Airway epithelial cell (primary cell): ENCODE results near the gene PACSIN3. TPM values are rescaled to one million over a fixed set of nuclear protein-coding genes. Genes with fewer than 3 reads are reported as not detected.

Source experiments
- total RNA-seq: library from RNA; depleted of rRNA; stranded (reverse); fragments of >200 nt; gene quantifications from 2 replicates; pipeline ENCODE4 v1.2.3, GENCODE V29; 2015

Gene PACSIN3
- 85.1 and 90.8 TPM in 2 replicates for total RNA-seq

DNA sequence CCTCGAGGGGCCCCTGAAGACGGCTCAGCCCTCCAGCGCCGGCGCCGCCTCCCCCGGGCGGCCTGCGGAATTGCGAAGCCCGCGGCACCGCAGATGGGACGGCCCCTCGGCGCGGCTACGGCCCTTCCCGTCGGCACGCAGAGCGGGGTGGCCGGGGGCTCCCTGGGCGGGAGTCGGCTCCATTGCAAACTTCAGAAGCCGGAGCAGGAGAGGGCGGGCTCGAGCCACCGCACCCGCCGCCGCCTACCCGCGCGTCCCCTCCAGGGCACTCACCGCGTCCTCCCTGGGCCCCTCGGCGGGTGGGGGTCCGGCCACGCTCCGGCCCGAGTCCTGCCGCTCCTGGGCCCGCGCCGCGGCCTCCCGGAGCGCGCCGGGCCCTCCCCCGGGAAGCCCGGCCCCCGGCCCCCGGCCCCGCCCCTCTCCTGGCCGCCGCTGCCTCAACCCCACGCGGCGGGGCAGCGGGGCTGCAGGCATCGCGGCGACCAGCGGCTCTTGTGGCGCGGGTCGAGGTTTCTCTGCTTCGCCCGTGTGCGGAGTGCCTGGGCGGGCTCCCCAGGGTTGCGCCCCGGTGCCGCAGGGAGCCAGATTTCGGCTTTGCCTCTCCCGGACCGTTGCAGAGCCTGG lies at the start of gene PACSIN3:
Gene PACSIN3 (minus strand): TSS at position 359 of the 624 bp plus-strand sequence. CDS start 3,707 bp downstream, outside the sequence.

GRCh38 chr11:47176328-47177228 lies 9.7 kb downstream of the PACSIN3 start, which contains the start of gene ARFGAP2:
TSS of gene ARFGAP2 (minus strand) at chr11:47176879. CDS start at chr11:47176853, 26 bp downstream.

Other genes starting within 250 kb of the PACSIN3 start
- gene CSTPP1, start 249.7 kb downstream of the PACSIN3 start, total RNA-seq = 16.2 and 31.2 TPM in 2 replicates
- 90.6 and 118 TPM in 2 replicates for gene ARFGAP2, start 9.6 kb downstream of the PACSIN3 start, total RNA-seq
- 48.5 and 52.1 TPM in 2 replicates for gene DDB2, start 28.5 kb upstream of the PACSIN3 start, total RNA-seq
- gene ACP2, start 62.4 kb upstream of the PACSIN3 start, total RNA-seq = 19.4 and 21.3 TPM in 2 replicates
- 7.2 and 8.9 TPM in 2 replicates for gene NR1H3, start 71.6 kb upstream of the PACSIN3 start, total RNA-seq
- 14.1 and 15.2 TPM in 2 replicates for gene MADD, start 83.7 kb upstream of the PACSIN3 start, total RNA-seq
- not detected in 2 replicates for gene MYBPC3, start 166.3 kb upstream of the PACSIN3 start, total RNA-seq
- gene SPI1, start 192.1 kb upstream of the PACSIN3 start, total RNA-seq = not detected in 2 replicates
- gene SLC39A13, start 222.2 kb upstream of the PACSIN3 start, total RNA-seq = 48.3 and 50.5 TPM in 2 replicates
- gene PSMC3, start 240.0 kb upstream of the PACSIN3 start, total RNA-seq = 136 and 162 TPM in 2 replicates